ENCODE measurements around the gene USB1. TPM values are rescaled to one million over a fixed set of nuclear protein-coding genes. Genes with fewer than 3 reads are reported as not detected.

USB1 gene
- total RNA-seq, 3 donors from 2014 or later (not counting 1 experiment from before 2014, with no cell fraction given): 64.7 to 86.0 (median 84.8) TPM

- peaks cover 5% of the 10 kb centered on the region for H3K36me3 Mint-ChIP-seq
- H3K27me3 Mint-ChIP-seq (ENCODE audit: low read depth in 2 of 2): no peaks in the 10 kb centered on the region
- DNase-seq (peak; percentile 42 to 69), ATAC-seq (peak; percentile 74 to 81 (median 74))
- H3K9me3 Mint-ChIP-seq: no peaks in the 10 kb centered on the region
- H3K4me1 Mint-ChIP-seq: peaks cover 32 to 53% of the 10 kb centered on the region in 2 donors
- H3K4me3 ChIP-seq (ENCODE audit: low read length): no peak overlapping the region
- 15% methylated on average over 4 of the region's 4 CpGs for WGBS (ENCODE audit: insufficient coverage)
- TF ChIP-seq CTCF (IDR thresholded peaks at IDR 0.05): no peak
- peak overlapping the region; percentile 4 for H3K27ac ChIP-seq (ENCODE audit: low read length)
- peaks cover 69% of the 10 kb centered on the region for H3K4me1 ChIP-seq (ENCODE audit: control insufficient read depth, insufficient read depth, low read length)
- H3K27ac Mint-ChIP-seq: peak overlapping the region; percentile 72 to 79
- H3K9me3 ChIP-seq (ENCODE audit: control insufficient read depth, insufficient read depth, low read length): no peaks in the 10 kb centered on the region
- H3K27me3 ChIP-seq (ENCODE audit: control insufficient read depth, insufficient read depth, low read length): no peaks in the 10 kb centered on the region
- peak overlapping the region; percentile 65 for H3K4me3 Mint-ChIP-seq
- peaks cover 39% of the 10 kb centered on the region for H3K36me3 ChIP-seq (ENCODE audit: control insufficient read depth, insufficient read depth, low read length)
- intact Hi-C loops (cut with micrococcal nuclease): no loop called here
Measured at GRCh38 chr16:57994778-57995177, 6.4 kb upstream of the USB1 start.

DNA sequence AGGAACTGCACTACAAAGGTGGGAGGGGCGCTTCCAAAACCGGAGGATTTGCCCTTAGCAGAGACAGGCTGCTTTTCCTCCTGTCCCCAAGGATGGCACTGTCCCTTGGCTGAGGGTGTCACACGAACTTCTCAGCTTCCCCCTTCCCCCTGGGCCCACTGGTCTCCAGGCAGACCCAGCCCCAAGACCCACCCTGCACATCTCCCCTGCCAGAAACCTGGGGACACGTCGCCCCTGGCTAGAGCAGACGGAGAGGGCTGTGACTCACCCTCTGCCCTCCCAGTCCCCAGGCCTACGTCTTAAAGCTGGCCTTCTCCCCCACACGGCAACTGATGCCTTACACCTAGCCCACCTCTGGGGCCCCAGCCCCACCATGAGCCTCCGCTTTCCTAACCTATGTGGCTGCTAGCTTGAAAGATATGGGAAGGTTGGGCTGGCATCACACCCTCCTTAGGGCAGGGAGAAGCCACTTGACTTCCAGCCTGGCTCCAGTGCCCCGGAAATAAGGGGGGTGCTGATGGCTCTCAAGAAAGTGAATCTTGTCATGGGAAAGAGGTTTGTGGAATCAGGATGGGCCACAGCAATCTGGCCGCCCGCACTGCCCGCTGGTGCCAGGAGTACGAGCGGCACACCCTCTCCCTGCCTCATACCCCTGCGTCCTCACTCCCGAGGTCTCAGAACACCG lies 5.3 kb upstream of the USB1 start:
- 96% methylated on average over 18 of the region's 18 CpGs for WGBS (ENCODE audit: insufficient coverage)
- TF ChIP-seq CTCF (IDR thresholded peaks at IDR 0.05): no peak
- Histone ChIP-seq H3K9me3 (ENCODE audit: control insufficient read depth, insufficient read depth, low read length) (no peaks in the 10 kb centered on the region), H3K4me3 (ENCODE audit: low read length) (no peak overlapping the region), H3K27ac (ENCODE audit: low read length) (peak overlapping the region; percentile 27), H3K27me3 (ENCODE audit: control insufficient read depth, insufficient read depth, low read length) (no peaks in the 10 kb centered on the region), H3K4me1 (ENCODE audit: control insufficient read depth, insufficient read depth, low read length) (peaks cover 72% of the 10 kb centered on the region), H3K36me3 (ENCODE audit: control insufficient read depth, insufficient read depth, low read length) (peaks cover 39% of the 10 kb centered on the region)
- Mint-ChIP-seq H3K36me3 (peaks cover 5% of the 10 kb centered on the region), H3K27me3 (ENCODE audit: low read depth in 2 of 2) (no peaks in the 10 kb centered on the region), H3K27ac (peak overlapping the region; percentile 72 to 79), H3K4me3 (no peak overlapping the region), H3K9me3 (no peaks in the 10 kb centered on the region), H3K4me1 (peaks cover 32 to 50% of the 10 kb centered on the region in 2 donors)
- DNase-seq (no peak), ATAC-seq (no peak)
- intact Hi-C loops (cut with micrococcal nuclease): no loop called here

DNA sequence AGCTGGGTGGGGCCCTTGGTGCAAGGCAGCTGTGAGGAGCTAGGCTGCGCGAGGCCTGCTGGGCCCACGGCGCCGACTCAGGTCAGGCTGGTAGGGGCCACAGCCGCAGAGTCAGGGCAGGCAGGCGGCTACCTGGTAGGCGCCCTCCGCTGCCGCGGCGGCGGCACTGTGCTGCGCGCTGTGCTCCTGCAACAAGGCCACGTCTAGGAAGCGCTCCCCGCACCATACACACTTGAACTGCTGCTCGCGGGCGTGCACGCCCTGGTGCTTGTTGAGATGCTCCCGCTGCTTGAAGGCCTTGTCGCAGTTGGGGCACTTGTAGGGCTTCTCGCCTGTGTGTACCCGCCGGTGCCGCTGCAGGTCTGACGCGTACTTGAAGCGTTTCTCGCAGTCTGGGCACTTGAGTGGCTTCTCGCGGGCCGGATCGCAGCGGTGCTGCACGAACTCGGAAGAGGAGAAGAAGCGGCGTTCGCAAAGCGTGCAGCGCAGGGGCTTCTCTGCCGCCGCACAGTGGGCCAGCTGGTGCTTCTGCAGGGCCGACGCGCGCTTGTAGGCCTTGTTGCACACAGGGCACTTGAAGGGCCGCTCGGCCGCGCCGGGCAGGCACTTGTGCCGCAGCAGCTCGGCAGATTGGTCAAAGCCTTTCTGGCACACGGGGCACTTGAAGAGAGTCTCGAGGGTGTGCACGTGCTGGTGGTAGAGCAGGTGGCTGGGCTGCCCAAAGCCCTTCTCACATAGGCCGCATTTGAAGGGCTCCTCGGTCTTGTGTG lies 4.6 kb upstream of the USB1 start:
- Mint-ChIP-seq H3K27me3 (ENCODE audit: low read depth in 2 of 2) (no peaks in the 10 kb centered on the region), H3K36me3 (peaks cover 5% of the 10 kb centered on the region), H3K4me3 (no peak overlapping the region), H3K4me1 (peaks cover 32 to 55% of the 10 kb centered on the region in 2 donors), H3K9me3 (no peaks in the 10 kb centered on the region), H3K27ac (no peak overlapping the region)
- peaks cover 39% of the 10 kb centered on the region for H3K36me3 ChIP-seq (ENCODE audit: control insufficient read depth, insufficient read depth, low read length)
- H3K27ac ChIP-seq (ENCODE audit: low read length): no peak overlapping the region
- no peaks in the 10 kb centered on the region for H3K9me3 ChIP-seq (ENCODE audit: control insufficient read depth, insufficient read depth, low read length)
- DNase-seq (no peak), ATAC-seq (no peak)
- H3K4me3 ChIP-seq (ENCODE audit: low read length): no peak overlapping the region
- no peaks in the 10 kb centered on the region for H3K27me3 ChIP-seq (ENCODE audit: control insufficient read depth, insufficient read depth, low read length)
- TF ChIP-seq CTCF (IDR thresholded peaks at IDR 0.05): no peak
- H3K4me1 ChIP-seq (ENCODE audit: control insufficient read depth, insufficient read depth, low read length): peaks cover 77% of the 10 kb centered on the region
- intact Hi-C loops (cut with micrococcal nuclease): no loop called here
- WGBS (ENCODE audit: insufficient coverage): 98% methylated on average over 62 of the region's 62 CpGs
